Measurements from ENCODE around the gene KIAA0408.
"Not testable (repeated sequence)": the region's sequence is repeated elsewhere in the genome, so short reads cannot be mapped to it uniquely, and the experiment has no call there.

The KIAA0408 gene

DNA sequence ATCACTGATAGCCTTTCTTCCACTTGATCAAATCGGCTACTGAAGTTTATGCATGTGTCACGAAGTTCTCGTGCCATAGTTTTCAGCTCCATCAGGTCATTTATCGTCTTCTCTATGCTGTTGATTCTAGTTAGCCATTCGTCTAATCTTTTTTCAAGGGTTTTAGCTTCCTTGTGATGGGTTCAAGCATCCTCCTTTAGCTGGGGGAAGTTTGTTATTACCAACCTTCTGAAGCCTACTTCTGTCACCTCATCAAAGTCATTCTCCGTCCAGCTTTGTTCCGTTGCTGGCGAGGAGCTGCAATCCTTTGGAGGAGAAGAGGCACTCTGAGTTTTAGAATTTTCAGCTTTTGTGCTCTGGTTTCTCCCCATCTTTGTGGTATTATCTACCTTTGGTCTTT lies 47.2 kb downstream of the KIAA0408 start:
- not testable (repeated sequence) for DNase-seq (ENCODE audit: low read depth)
